HepG2 (cell line): ENCODE results near the gene ITGB5. TPM values are rescaled to one million over a fixed set of nuclear protein-coding genes. Genes with fewer than 3 reads are reported as not detected.

Experiments used
- HMGXB4 ChIP-seq, 2 experiments: sonication (generic) in 1 of 2; formaldehyde crosslinking in 1 of 2; IDR thresholded peaks; 2 replicates each; pipeline versions ENCODE4 v1.4.0 to v1.6.1; 2018 to 2020; ENCODE audit warnings: missing genetic modification reagents in 2 of 2, borderline replicate concordance in 1 of 2, low read depth in 1 of 2, mild to moderate bottlenecking in 1 of 2, missing biosample characterization in 1 of 2
- HNRNPLL ChIP-seq: fragments of 200-400 bp; formaldehyde crosslinking; IDR thresholded peaks from 2 replicates; pipeline ENCODE4 v1.6.1; 2017; ENCODE audit warnings: mild to moderate bottlenecking, low read depth, low read length; ENCODE audit not compliant: poor library complexity, severe bottlenecking
- KAT8 ChIP-seq: IDR thresholded peaks from 2 replicates; pipeline ENCODE4 v1.6.1; 2016; ENCODE audit warnings: missing genetic modification reagents, missing compliant biosample characterization
- KIAA2018 ChIP-seq: sonication (generic); formaldehyde crosslinking; IDR thresholded peaks from 2 replicates; pipeline ENCODE4 v1.5.0; 2020; ENCODE audit warnings: mild to moderate bottlenecking, missing genetic modification reagents, borderline replicate concordance
- MTA3 ChIP-seq: sonication (generic); formaldehyde crosslinking; IDR thresholded peaks from 2 replicates; pipeline ENCODE4 v1.4.0; 2020; ENCODE audit warnings: missing genetic modification reagents
- SIX1 ChIP-seq: sonication (generic); formaldehyde crosslinking; IDR thresholded peaks from 2 replicates; pipeline ENCODE4 v1.4.0; 2020; ENCODE audit warnings: missing genetic modification reagents, borderline replicate concordance
- ZBTB7B ChIP-seq: sonication (generic); formaldehyde crosslinking; IDR thresholded peaks from 2 replicates; pipeline ENCODE4 v1.4.0; 2020; ENCODE audit warnings: missing genetic modification reagents
- ZFP1 ChIP-seq: IDR thresholded peaks from 2 replicates; pipeline ENCODE4 v1.6.1; 2016
- ZNF251 ChIP-seq: sonication (generic); formaldehyde crosslinking; IDR thresholded peaks from 2 replicates; pipeline ENCODE4 v1.9.0; 2021; ENCODE audit warnings: mild to moderate bottlenecking, missing genetic modification reagents
- ZNF343 ChIP-seq: sonication (generic); formaldehyde crosslinking; IDR thresholded peaks from 2 replicates; pipeline ENCODE4 v1.4.0; 2020; ENCODE audit warnings: mild to moderate bottlenecking, missing genetic modification reagents
- ZNF451 ChIP-seq: sonication (generic); formaldehyde crosslinking; IDR thresholded peaks from 2 replicates; pipeline ENCODE4 v1.5.0; 2020; ENCODE audit warnings: mild to moderate bottlenecking, missing genetic modification reagents
- ZZZ3 ChIP-seq: sonication (generic); formaldehyde crosslinking; IDR thresholded peaks from 2 replicates; pipeline ENCODE4 v1.4.0; 2020; ENCODE audit warnings: missing genetic modification reagents, mild to moderate bottlenecking, borderline replicate concordance
- polyA plus RNA-seq, 8 experiments: library from polyadenylated mRNA; depleted of rRNA in 3 of 8; stranded (reverse) in 7 of 8; unstranded in 1 of 8; fragments of >200 nt; fragmentation: Illumina TruSeq in 4 of 8; extraction: Trizol in 4 of 8; gene quantifications; 2 replicates each; pipeline versions ENCODE4 v1.2.1 to v1.2.3, GENCODE V29; 2011 to 2016; ENCODE audit warnings: low read depth in 4 of 8, missing spikeins in 1 of 8, mixed read lengths in 1 of 8; ENCODE audit not compliant: insufficient read depth in 1 of 8
- total RNA-seq, 5 experiments: library from RNA; depleted of rRNA; stranded (reverse); fragments of >200 nt; fragmentation: Illumina TruSeq; extraction: Trizol; gene quantifications; 2 replicates each; pipeline ENCODE4 v1.2.3, GENCODE V29; 2016; ENCODE audit warnings: low read depth in 1 of 5
- TF ChIP-seq, protein P1 (sequence below): sonication (generic); formaldehyde crosslinking; IDR thresholded peaks from 2 replicates; pipeline ENCODE4 v1.4.0; 2020; ENCODE audit warnings: missing genetic modification reagents, borderline replicate concordance
- TF ChIP-seq, protein P2 (sequence below): sonication (generic); formaldehyde crosslinking; IDR thresholded peaks from 2 replicates; pipeline ENCODE4 v1.5.1; 2020; ENCODE audit warnings: mild to moderate bottlenecking, moderate library complexity, missing genetic modification reagents

Gene ITGB5
- total and polyA plus RNA-seq, 2 of the 13 experiments (the other 11 are each of a cell fraction or from before 2014, with no cell fraction given), result 74.1 to 343 TPM

DNA sequence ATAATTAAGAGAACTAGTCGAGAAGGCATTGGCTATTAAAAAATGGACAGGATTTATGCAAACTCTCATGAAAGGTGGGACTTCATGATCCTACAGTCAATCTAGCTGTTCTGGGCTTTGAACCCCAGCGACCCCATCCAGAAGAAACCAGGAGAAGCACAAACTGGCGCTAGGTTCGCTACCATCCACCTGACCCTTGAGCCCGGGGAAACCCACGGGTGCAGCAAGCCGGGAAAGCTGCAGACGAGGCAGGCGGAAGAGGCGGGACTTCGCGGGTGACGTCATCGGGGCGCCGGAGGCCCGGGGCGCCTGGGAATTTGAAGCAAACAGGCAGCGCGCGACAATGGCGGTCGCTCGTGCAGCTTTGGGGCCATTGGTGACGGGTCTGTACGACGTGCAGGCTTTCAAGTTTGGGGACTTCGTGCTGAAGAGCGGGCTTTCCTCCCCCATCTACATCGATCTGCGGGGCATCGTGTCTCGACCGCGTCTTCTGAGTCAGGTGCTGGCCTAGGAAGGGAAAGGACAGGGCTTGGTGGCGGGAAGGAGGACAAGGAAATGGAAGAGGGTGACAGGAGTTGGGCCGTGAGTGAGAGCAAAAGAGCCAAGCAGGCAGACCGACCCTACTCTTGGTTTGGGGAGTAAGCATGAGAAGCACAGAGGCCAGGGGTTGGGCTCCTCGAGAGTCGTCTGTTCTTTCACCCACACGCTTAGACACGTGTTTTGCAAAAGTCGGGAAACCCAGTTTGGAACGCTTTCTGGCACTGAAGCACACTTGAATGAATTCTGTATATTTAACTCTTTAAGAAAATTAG is 156.8 kb downstream of the ITGB5 start, which contains the start of gene UMPS (continued):
- TF ChIP-seq KIAA2018 (CRISPR knock-in tag), result no peak
- peak in 1 of 2 experiments; percentile 81 for TF ChIP-seq HMGXB4 (CRISPR knock-in tag; IDR thresholded peaks at IDR 0.05; ENCODE audit: borderline replicate concordance in 1 of 2, low read depth in 1 of 2)
- TF ChIP-seq, protein P1, sequence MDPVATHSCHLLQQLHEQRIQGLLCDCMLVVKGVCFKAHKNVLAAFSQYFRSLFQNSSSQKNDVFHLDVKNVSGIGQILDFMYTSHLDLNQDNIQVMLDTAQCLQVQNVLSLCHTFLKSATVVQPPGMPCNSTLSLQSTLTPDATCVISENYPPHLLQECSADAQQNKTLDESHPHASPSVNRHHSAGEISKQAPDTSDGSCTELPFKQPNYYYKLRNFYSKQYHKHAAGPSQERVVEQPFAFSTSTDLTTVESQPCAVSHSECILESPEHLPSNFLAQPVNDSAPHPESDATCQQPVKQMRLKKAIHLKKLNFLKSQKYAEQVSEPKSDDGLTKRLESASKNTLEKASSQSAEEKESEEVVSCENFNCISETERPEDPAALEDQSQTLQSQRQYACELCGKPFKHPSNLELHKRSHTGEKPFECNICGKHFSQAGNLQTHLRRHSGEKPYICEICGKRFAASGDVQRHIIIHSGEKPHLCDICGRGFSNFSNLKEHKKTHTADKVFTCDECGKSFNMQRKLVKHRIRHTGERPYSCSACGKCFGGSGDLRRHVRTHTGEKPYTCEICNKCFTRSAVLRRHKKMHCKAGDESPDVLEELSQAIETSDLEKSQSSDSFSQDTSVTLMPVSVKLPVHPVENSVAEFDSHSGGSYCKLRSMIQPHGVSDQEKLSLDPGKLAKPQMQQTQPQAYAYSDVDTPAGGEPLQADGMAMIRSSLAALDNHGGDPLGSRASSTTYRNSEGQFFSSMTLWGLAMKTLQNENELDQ (CRISPR knock-in tag), result no peak
- no peak for TF ChIP-seq ZNF251 (CRISPR knock-in tag)
- TF ChIP-seq ZNF343 (CRISPR knock-in tag), result peak; percentile 81
- TF ChIP-seq SIX1 (CRISPR knock-in tag), result peak; percentile 28; the same call in 1 of the 2 replicates
- TF ChIP-seq ZFP1, result no peak; the same call in 1 of the 2 replicates
- TF ChIP-seq ZNF451 (CRISPR knock-in tag), result peak; percentile 51; the same call in 1 of the 2 replicates
- peak; percentile 62 for TF ChIP-seq HNRNPLL
- no peak; the same call in 1 of the 2 replicates for TF ChIP-seq ZBTB7B (CRISPR knock-in tag)
- TF ChIP-seq, protein P2, sequence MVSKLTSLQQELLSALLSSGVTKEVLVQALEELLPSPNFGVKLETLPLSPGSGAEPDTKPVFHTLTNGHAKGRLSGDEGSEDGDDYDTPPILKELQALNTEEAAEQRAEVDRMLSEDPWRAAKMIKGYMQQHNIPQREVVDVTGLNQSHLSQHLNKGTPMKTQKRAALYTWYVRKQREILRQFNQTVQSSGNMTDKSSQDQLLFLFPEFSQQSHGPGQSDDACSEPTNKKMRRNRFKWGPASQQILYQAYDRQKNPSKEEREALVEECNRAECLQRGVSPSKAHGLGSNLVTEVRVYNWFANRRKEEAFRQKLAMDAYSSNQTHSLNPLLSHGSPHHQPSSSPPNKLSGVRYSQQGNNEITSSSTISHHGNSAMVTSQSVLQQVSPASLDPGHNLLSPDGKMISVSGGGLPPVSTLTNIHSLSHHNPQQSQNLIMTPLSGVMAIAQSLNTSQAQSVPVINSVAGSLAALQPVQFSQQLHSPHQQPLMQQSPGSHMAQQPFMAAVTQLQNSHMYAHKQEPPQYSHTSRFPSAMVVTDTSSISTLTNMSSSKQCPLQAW (CRISPR knock-in tag), result peak; percentile 73; the same call in 1 of the 2 replicates
- peak; percentile 98 for TF ChIP-seq KAT8 (CRISPR knock-in tag)
- no peak for TF ChIP-seq MTA3 (CRISPR knock-in tag)
- no peak; the same call in 1 of the 2 replicates for TF ChIP-seq ZZZ3 (CRISPR knock-in tag)
